Activated T-helper 1 cell treated with anti-CD3 and anti-CD28 coated beads, Interleukin-12 subunit alpha, Interleukin-12 subunit beta, Interleukin-2, Interleukin-4 antibody, amounts not matched to agents 30 ng/mL and 10 ng/mL and 1 ng/mL, durations not matched to agents 14 hours and 24 hours and 36 hours (primary cell): Measurements from ENCODE around the gene MPST. TPM values are rescaled to one million over a fixed set of nuclear protein-coding genes. Genes with fewer than 3 reads are reported as not detected.

Experiments used
- DNase-seq: peaks from one replicate; pipeline ENCODE4 v3.0.0; 2021; ENCODE audit warnings: low spot score
- H3K27ac Mint-ChIP-seq: one replicate; pipeline ENCODE4 v1.8.0; 2021; ENCODE audit warnings: mild to moderate bottlenecking, mixed read lengths
- H3K27me3 Mint-ChIP-seq: one replicate; pipeline ENCODE4 v1.8.0; 2022; ENCODE audit warnings: mild to moderate bottlenecking, moderate library complexity, mixed read lengths; ENCODE audit not compliant: insufficient read depth
- H3K36me3 Mint-ChIP-seq: one replicate; pipeline ENCODE4 v1.8.0; 2021; ENCODE audit warnings: low read depth, mixed read lengths
- H3K4me1 Mint-ChIP-seq: one replicate; pipeline ENCODE4 v1.8.0; 2021; ENCODE audit warnings: low read depth, mixed read lengths
- H3K4me3 Mint-ChIP-seq: one replicate; pipeline ENCODE4 v1.8.0; 2021; ENCODE audit warnings: mild to moderate bottlenecking, moderate library complexity, mixed read lengths
- H3K9me3 Mint-ChIP-seq: one replicate; pipeline ENCODE4 v1.8.0; 2021; ENCODE audit warnings: mixed read lengths
- intact Hi-C: fragments of 100-400 bp; cut with micrococcal nuclease; formaldehyde crosslinking; loops from one replicate; pipeline ENCODE4 v1.15.1; 2024
- total RNA-seq: library from RNA; stranded (reverse); gene quantifications from 2 replicates; pipeline ENCODE4 v1.2.3, GENCODE V29; 2022

Gene MPST
- total RNA-seq, 1 donor from 2014 or later: 18.0 TPM

GRCh38 chr22:37058917-37059701, 39.6 kb downstream of the MPST start:
- no peak for DNase-seq
- no peak overlapping the region for H3K4me3 Mint-ChIP-seq
- H3K27me3 Mint-ChIP-seq: no peaks in the 10 kb centered on the region
- peaks cover 19% of the 10 kb centered on the region for H3K36me3 Mint-ChIP-seq
- H3K9me3 Mint-ChIP-seq: no peaks in the 10 kb centered on the region
- intact Hi-C loops: no loop called here
- H3K27ac Mint-ChIP-seq: no peak overlapping the region
- peaks cover 15% of the 10 kb centered on the region for H3K4me1 Mint-ChIP-seq

GRCh38 chr22:37059876-37060449, 40.4 kb downstream of the MPST start:
- H3K27ac Mint-ChIP-seq: no peak overlapping the region
- peaks cover 15% of the 10 kb centered on the region for H3K4me1 Mint-ChIP-seq
- no peaks in the 10 kb centered on the region for H3K9me3 Mint-ChIP-seq
- H3K36me3 Mint-ChIP-seq: peaks cover 23% of the 10 kb centered on the region
- DNase-seq: no peak
- intact Hi-C loops: no loop called here
- no peak overlapping the region for H3K4me3 Mint-ChIP-seq
- H3K27me3 Mint-ChIP-seq: no peaks in the 10 kb centered on the region

GRCh38 chr22:37060801-37061610, 41.5 kb downstream of the MPST start:
- H3K9me3 Mint-ChIP-seq: no peaks in the 10 kb centered on the region
- H3K27ac Mint-ChIP-seq: peak overlapping the region; percentile 55
- intact Hi-C loops: no loop called here
- peak overlapping the region; percentile 66 for H3K4me3 Mint-ChIP-seq
- H3K36me3 Mint-ChIP-seq: peaks cover 20% of the 10 kb centered on the region
- peak; percentile 12 for DNase-seq
- H3K4me1 Mint-ChIP-seq: peaks cover 15% of the 10 kb centered on the region
- H3K27me3 Mint-ChIP-seq: no peaks in the 10 kb centered on the region

- intact Hi-C loops: no loop called here
- Mint-ChIP-seq H3K36me3 (peaks cover 19% of the 10 kb centered on the region), H3K4me3 (no peak overlapping the region), H3K27me3 (no peaks in the 10 kb centered on the region), H3K4me1 (peaks cover 15% of the 10 kb centered on the region), H3K27ac (no peak overlapping the region), H3K9me3 (no peaks in the 10 kb centered on the region)
- DNase-seq: no peak
Observed at GRCh38 chr22:37061611-37062375, 42.3 kb downstream of the MPST start.

- Mint-ChIP-seq H3K4me1 (peaks cover 15% of the 10 kb centered on the region), H3K27me3 (no peaks in the 10 kb centered on the region), H3K36me3 (peaks cover 14% of the 10 kb centered on the region), H3K9me3 (no peaks in the 10 kb centered on the region), H3K27ac (no peak overlapping the region), H3K4me3 (no peak overlapping the region)
- intact Hi-C loops: no loop called here
- no peak for DNase-seq
Observed at GRCh38 chr22:37062376-37062675, 42.8 kb downstream of the MPST start.

GRCh38 chr22:37062702-37063381, 43.3 kb downstream of the MPST start:
- peaks cover 14% of the 10 kb centered on the region for H3K36me3 Mint-ChIP-seq

GRCh38 chr22:37063431-37064420, 44.2 kb downstream of the MPST start:
- H3K36me3 Mint-ChIP-seq: peaks cover 11% of the 10 kb centered on the region
- no peak overlapping the region for H3K4me3 Mint-ChIP-seq
- no peak overlapping the region for H3K27ac Mint-ChIP-seq
- DNase-seq: no peak
- no peaks in the 10 kb centered on the region for H3K9me3 Mint-ChIP-seq
- H3K27me3 Mint-ChIP-seq: peaks cover 4% of the 10 kb centered on the region
- intact Hi-C loops: no loop called here
- peaks cover 15% of the 10 kb centered on the region for H3K4me1 Mint-ChIP-seq

More at GRCh38 chr22:37062702-37063381, 43.3 kb downstream of the MPST start:
- intact Hi-C loops: no loop called here
- no peak overlapping the region for H3K27ac Mint-ChIP-seq
- H3K27me3 Mint-ChIP-seq: peaks cover 2% of the 10 kb centered on the region
- H3K9me3 Mint-ChIP-seq: no peaks in the 10 kb centered on the region
- no peak overlapping the region for H3K4me3 Mint-ChIP-seq
- peaks cover 15% of the 10 kb centered on the region for H3K4me1 Mint-ChIP-seq
- no peak for DNase-seq

GRCh38 chr22:37064553-37064952, 45.0 kb downstream of the MPST start:
- Mint-ChIP-seq H3K36me3 (peaks cover 11% of the 10 kb centered on the region), H3K4me3 (no peak overlapping the region), H3K4me1 (peaks cover 15% of the 10 kb centered on the region), H3K27me3 (peaks cover 5% of the 10 kb centered on the region), H3K9me3 (no peaks in the 10 kb centered on the region), H3K27ac (no peak overlapping the region)
- intact Hi-C loops: no loop called here
- no peak for DNase-seq

- Mint-ChIP-seq H3K27me3 (peaks cover 6% of the 10 kb centered on the region), H3K27ac (no peak overlapping the region), H3K4me3 (no peak overlapping the region), H3K4me1 (peaks cover 10% of the 10 kb centered on the region), H3K36me3 (peaks cover 11% of the 10 kb centered on the region), H3K9me3 (no peaks in the 10 kb centered on the region)
- intact Hi-C loops: no loop called here
- no peak for DNase-seq
Observed at GRCh38 chr22:37065180-37065579, 45.6 kb downstream of the MPST start.

GRCh38 chr22:37065961-37066360, 46.4 kb downstream of the MPST start:
- no peak for DNase-seq
- Mint-ChIP-seq H3K36me3 (peaks cover 7% of the 10 kb centered on the region), H3K27me3 (peaks cover 6% of the 10 kb centered on the region), H3K4me3 (no peak overlapping the region), H3K9me3 (no peaks in the 10 kb centered on the region), H3K4me1 (peaks cover 2% of the 10 kb centered on the region), H3K27ac (no peak overlapping the region)
- intact Hi-C loops: no loop called here

GRCh38 chr22:37067428-37067827, 47.9 kb downstream of the MPST start:
- H3K27me3 Mint-ChIP-seq: peaks cover 6% of the 10 kb centered on the region
- peaks cover 6% of the 10 kb centered on the region for H3K36me3 Mint-ChIP-seq
- H3K4me1 Mint-ChIP-seq: no peaks in the 10 kb centered on the region
- intact Hi-C loops: no loop called here
- H3K27ac Mint-ChIP-seq: no peak overlapping the region
- H3K9me3 Mint-ChIP-seq: no peaks in the 10 kb centered on the region
- no peak for DNase-seq
- no peak overlapping the region for H3K4me3 Mint-ChIP-seq
